ENCODE results near the gene LCOR. TPM values are rescaled to one million over a fixed set of nuclear protein-coding genes. Genes with fewer than 3 reads are reported as not detected.

The LCOR gene
- total and polyA plus RNA-seq, 9 of the 15 experiments (the other 6 are each of a cell fraction or from before 2014, with no cell fraction given) = 3.6 to 25.2 (median 14.4) TPM

- no peak for TF ChIP-seq ZNF318 (IDR thresholded peaks at IDR 0.05; ENCODE audit: borderline replicate concordance in 1 of 2, low read depth in 1 of 2)
- no peak for TF ChIP-seq ATF2 (CRISPR knock-in tag; IDR thresholded peaks at IDR 0.05)
- TF ChIP-seq ZNF232 (CRISPR knock-in tag; IDR thresholded peaks at IDR 0.05) = no peak
- no peak for TF ChIP-seq IRF9 (tag; IDR thresholded peaks at IDR 0.05)
- TF ChIP-seq SRSF3 (IDR thresholded peaks at IDR 0.05; ENCODE audit: insufficient read depth, low read length) = no peak
- no peak for TF ChIP-seq FOXO4 (CRISPR knock-in tag; IDR thresholded peaks at IDR 0.05)
- no peak for TF ChIP-seq FIP1L1 (IDR thresholded peaks at IDR 0.05; ENCODE audit: low read depth, low read length, poor library complexity, severe bottlenecking)
- peak; percentile 26; the same call in 1 of the 2 replicates for TF ChIP-seq KLF16 (IDR thresholded peaks at IDR 0.05)
- TF ChIP-seq XRCC3 (IDR thresholded peaks at IDR 0.05) = no peak
- TF ChIP-seq ATF6 (CRISPR knock-in tag; IDR thresholded peaks at IDR 0.05) = no peak
- TF ChIP-seq NR2C2 (CRISPR knock-in tag; IDR thresholded peaks at IDR 0.05) = no peak
- TF ChIP-seq NR2C2 (tag; IDR thresholded peaks at IDR 0.05) = 0 out of 2 replicates have a peak, but pooled peaks have one; percentile 17
Measured at GRCh38 chr10:96829029-96829773, 2.9 kb upstream of the LCOR start (continued).
